Kidney (tissue), 14 donors: ENCODE results near the gene GFRA1. TPM values are rescaled to one million over a fixed set of nuclear protein-coding genes. Genes with fewer than 3 reads are reported as not detected.

Source experiments
- DNase-seq, 5 donors: peaks; one replicate each; pipeline ENCODE4 v3.0.0-alpha.2; 2013 to 2020
- FAIRE-seq: peaks from 2 replicates; lab custom pipeline; 2012; peaks lifted over from hg19 to GRCh38; lab: Jason Lieb, UNC
- H3K27ac ChIP-seq, 2 donors: one replicate each; pipeline ENCODE4 v1.7.0; 2013; ENCODE audit warnings: low read depth in 2 of 2, low read length in 2 of 2, inconsistent platforms in 1 of 2
- H3K27me3 ChIP-seq: one replicate; pipeline ENCODE4 v1.7.1; 2013; ENCODE audit warnings: low read length, inconsistent platforms; ENCODE audit not compliant: control insufficient read depth, insufficient read depth
- H3K36me3 ChIP-seq, 3 donors: one replicate each; pipeline versions ENCODE4 v1.7.0 to v1.7.1; 2013; ENCODE audit warnings: low read length in 3 of 3, control low read depth in 1 of 3, inconsistent platforms in 1 of 3; ENCODE audit not compliant: insufficient read depth in 3 of 3, control insufficient read depth in 2 of 3
- H3K4me1 ChIP-seq, 3 donors: one replicate each; pipeline versions ENCODE4 v1.7.0 to v1.7.1; 2013; ENCODE audit warnings: low read length in 3 of 3, inconsistent platforms in 1 of 3, low read depth in 1 of 3; ENCODE audit not compliant: control insufficient read depth in 2 of 3, insufficient read depth in 2 of 3
- H3K4me3 ChIP-seq, 3 donors: one replicate each; pipeline versions ENCODE4 v1.7.0 to v1.8.1; 2013; ENCODE audit warnings: low read length in 3 of 3, control low read depth in 1 of 3, inconsistent platforms in 1 of 3
- H3K9ac ChIP-seq, 3 donors: one replicate each; pipeline versions ENCODE4 v1.7.0 to v1.7.1; 2013; ENCODE audit warnings: low read length in 3 of 3, control low read depth in 1 of 3, inconsistent platforms in 1 of 3
- H3K9me3 ChIP-seq, 3 donors: one replicate each; pipeline versions ENCODE4 v1.7.0 to v1.7.1; 2013; ENCODE audit warnings: low read length in 3 of 3, control low read depth in 1 of 3, inconsistent platforms in 1 of 3; ENCODE audit not compliant: control insufficient read depth in 2 of 3, insufficient read depth in 1 of 3
- intact Hi-C: fragments of 100-400 bp; cut with DNase I; formaldehyde crosslinking; loops from one replicate; pipeline ENCODE4 v1.11.1; 2022
- polyA plus RNA-seq: library from polyadenylated mRNA; stranded (reverse); fragments of 350-450 nt; fragmentation: Illumina TruSeq; extraction: RNeasy Lipid Tissue Mini Kit (QIAGEN cat#74804); gene quantifications from one replicate; pipeline ENCODE4 v1.2.3, GENCODE V29; 2014; ENCODE audit warnings: low read depth, low replicate concordance; ENCODE audit not compliant: insufficient read depth
- total RNA-seq: library from RNA; stranded (reverse); fragmentation: NEBNext Ultra II Directional; extraction: Animal tissue kit (Norgen Biotek cat#: 25700); gene quantifications from one replicate; pipeline ENCODE4 v1.2.1, GENCODE V29; 2021
- TF ChIP-seq, protein P1 (sequence below): IDR thresholded peaks from 3 replicates; pipeline ENCODE4 v1.5.1; 2012; ENCODE audit warnings: mild to moderate bottlenecking, moderate library complexity, borderline replicate concordance; ENCODE audit not compliant: insufficient read depth; ENCODE audit errors: extremely low read depth
- donor health status: control.
- donor health status: control.
- donor health status: control.
- donor health status: control.
- donor health status: control.
- donor health status: DM: yes; HTN: yes; CAD: no.
- donor health status: Normal renal cell carcinoma (clear cell type).

The GFRA1 gene
- total and polyA plus RNA-seq, 2 donors from 2014 or later, result 3.0 to 22.3 TPM

DNA sequence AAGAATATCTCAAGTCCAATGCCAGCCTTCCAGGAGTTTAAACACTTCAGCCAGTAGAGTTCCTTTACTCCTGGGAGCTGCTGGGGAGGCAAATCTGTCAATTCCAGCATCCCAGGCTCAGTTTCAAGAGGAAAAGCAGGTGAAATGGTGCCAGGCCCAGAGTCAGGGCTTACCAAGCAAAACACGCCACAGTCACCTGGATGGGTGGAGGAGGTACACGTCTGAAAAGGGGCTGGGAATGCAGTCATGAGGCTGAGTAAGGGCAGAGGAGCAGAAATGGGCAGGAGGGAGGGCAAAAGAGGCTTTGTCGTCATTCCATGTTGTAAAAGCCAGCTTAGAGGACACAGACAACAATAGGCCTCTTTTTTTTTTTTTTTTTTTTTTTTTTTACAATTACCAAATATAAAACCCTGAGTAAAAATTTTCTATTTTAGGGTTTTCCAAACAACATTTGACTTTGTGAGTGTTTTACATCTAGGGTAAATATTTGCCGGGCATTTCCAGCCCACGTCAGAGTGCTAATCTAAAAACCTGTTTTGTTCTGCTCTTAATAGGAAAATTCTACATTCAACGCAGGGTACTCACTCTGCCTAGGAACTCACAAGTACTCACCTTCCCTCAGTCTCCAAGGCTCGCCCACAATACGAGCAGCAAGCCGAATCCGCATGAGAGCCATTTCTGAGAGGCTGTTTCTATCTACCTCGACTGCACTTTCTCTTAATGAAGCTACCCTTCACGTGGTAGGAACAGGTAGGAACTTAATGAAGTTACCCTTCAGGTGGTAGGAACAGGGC is 21.2 kb downstream of the GFRA1 start:
- peaks cover 0 to 8% (median 2%) of the 10 kb centered on the region in 3 donors for H3K4me1 ChIP-seq
- no peak for FAIRE-seq
- no peak overlapping the region for H3K4me3 ChIP-seq
- no peaks in the 10 kb centered on the region for H3K36me3 ChIP-seq
- H3K27me3 ChIP-seq, result no peaks in the 10 kb centered on the region
- H3K9me3 ChIP-seq, result no peaks in the 10 kb centered on the region
- H3K9ac ChIP-seq, result no peak overlapping the region
- TF ChIP-seq, protein P1, sequence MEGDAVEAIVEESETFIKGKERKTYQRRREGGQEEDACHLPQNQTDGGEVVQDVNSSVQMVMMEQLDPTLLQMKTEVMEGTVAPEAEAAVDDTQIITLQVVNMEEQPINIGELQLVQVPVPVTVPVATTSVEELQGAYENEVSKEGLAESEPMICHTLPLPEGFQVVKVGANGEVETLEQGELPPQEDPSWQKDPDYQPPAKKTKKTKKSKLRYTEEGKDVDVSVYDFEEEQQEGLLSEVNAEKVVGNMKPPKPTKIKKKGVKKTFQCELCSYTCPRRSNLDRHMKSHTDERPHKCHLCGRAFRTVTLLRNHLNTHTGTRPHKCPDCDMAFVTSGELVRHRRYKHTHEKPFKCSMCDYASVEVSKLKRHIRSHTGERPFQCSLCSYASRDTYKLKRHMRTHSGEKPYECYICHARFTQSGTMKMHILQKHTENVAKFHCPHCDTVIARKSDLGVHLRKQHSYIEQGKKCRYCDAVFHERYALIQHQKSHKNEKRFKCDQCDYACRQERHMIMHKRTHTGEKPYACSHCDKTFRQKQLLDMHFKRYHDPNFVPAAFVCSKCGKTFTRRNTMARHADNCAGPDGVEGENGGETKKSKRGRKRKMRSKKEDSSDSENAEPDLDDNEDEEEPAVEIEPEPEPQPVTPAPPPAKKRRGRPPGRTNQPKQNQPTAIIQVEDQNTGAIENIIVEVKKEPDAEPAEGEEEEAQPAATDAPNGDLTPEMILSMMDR, result no peak
- intact Hi-C loops, result no loop called here
- DNase-seq, result no peak
- no peak overlapping the region for H3K27ac ChIP-seq

DNA sequence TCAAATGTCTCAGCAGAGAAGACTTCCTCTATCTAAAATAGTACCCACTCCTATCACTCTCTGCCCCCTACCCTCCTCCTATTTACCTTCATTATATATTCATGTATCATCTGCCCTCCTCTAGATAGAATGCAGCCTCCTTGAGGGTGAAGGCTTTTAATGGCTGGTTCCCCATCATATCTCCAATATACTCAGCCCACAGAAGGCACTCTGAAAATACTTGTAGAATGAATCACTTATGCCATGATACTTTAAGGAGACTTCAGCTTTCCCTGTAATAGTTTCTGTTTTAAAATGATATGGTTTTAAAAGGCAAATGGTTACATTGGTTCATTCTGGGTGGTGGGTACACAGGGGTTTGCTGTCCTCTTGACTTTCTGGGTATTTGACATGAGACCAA is 25.3 kb downstream of the GFRA1 start:
- Histone ChIP-seq H3K4me3 (no peak overlapping the region), H3K9me3 (no peaks in the 10 kb centered on the region), H3K4me1 (no peaks in the 10 kb centered on the region), H3K36me3 (no peaks in the 10 kb centered on the region), H3K27ac (no peak overlapping the region), H3K9ac (no peak overlapping the region), H3K27me3 (no peaks in the 10 kb centered on the region)
- TF ChIP-seq, protein P1, result no peak
- FAIRE-seq, result no peak
- intact Hi-C loops, result no loop called here
- DNase-seq, result no peak

DNA sequence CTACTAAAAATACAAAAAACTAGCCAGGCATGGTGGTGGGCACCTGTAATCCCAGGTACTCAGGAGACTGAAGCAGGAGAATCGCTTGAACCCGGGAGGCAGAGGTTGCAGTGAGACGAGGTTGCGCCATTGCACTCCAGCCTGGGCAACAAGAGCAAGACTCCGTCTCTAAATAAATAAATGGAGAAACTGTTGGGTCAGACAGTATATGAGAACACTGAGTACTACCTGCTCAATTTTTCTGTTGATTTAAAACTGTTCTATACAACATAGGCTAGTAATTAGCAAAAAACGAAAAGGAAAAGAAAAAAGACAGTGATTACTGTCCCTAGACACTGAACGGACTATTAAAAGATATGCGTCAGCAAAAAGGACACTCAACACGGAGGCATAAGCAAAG is 26.7 kb downstream of the GFRA1 start:
- no peaks in the 10 kb centered on the region for H3K27me3 ChIP-seq
- DNase-seq (no peak), FAIRE-seq (no peak)
- no peak overlapping the region for H3K9ac ChIP-seq
- intact Hi-C loops, result no loop called here
- H3K4me3 ChIP-seq, result no peak overlapping the region
- no peaks in the 10 kb centered on the region for H3K9me3 ChIP-seq
- no peaks in the 10 kb centered on the region for H3K4me1 ChIP-seq
- H3K27ac ChIP-seq, result no peak overlapping the region
- TF ChIP-seq, protein P1, result no peak
- no peaks in the 10 kb centered on the region for H3K36me3 ChIP-seq
